HG03064 (cell line): ENCODE data around the gene TRPV5.

Source experiments
- ATAC-seq: cut with Tn5 transposase; IDR thresholded peaks from one replicate; pipeline ENCODE4 v1.9.1; 2021; ENCODE audit warnings: low read depth; ENCODE audit not compliant: unreplicated experiment

Gene TRPV5

GRCh38 chr7:142873281-142873784 is 60.2 kb downstream of the TRPV5 start:
- no peak for ATAC-seq

- no peak for ATAC-seq
Measured at GRCh38 chr7:142872106-142872675, 61.4 kb downstream of the TRPV5 start.

GRCh38 chr7:142871260-142872105 is 62.1 kb downstream of the TRPV5 start:
- ATAC-seq, result no peak

- ATAC-seq, result no peak
Measured at GRCh38 chr7:142870566-142871259, 62.8 kb downstream of the TRPV5 start.

- no peak for ATAC-seq
Measured at GRCh38 chr7:142870147-142870559, 63.4 kb downstream of the TRPV5 start.

GRCh38 chr7:142869434-142869833 is 64.1 kb downstream of the TRPV5 start:
- no peak for ATAC-seq

- no peak for ATAC-seq
Measured at GRCh38 chr7:142868986-142869415, 64.5 kb downstream of the TRPV5 start.

- ATAC-seq, result no peak
Measured at GRCh38 chr7:142868188-142868985, 65.2 kb downstream of the TRPV5 start.

- no peak for ATAC-seq
Measured at GRCh38 chr7:142867398-142868187, 66.0 kb downstream of the TRPV5 start.

GRCh38 chr7:142867097-142867378 is 66.5 kb downstream of the TRPV5 start:
- no peak for ATAC-seq

GRCh38 chr7:142866361-142867096 is 67.0 kb downstream of the TRPV5 start:
- no peak for ATAC-seq

GRCh38 chr7:142865766-142866165 is 67.8 kb downstream of the TRPV5 start:
- ATAC-seq, result no peak

- no peak for ATAC-seq
Measured at GRCh38 chr7:142864980-142865747, 68.4 kb downstream of the TRPV5 start.

GRCh38 chr7:142863891-142864685 is 69.5 kb downstream of the TRPV5 start:
- no peak for ATAC-seq

GRCh38 chr7:142862786-142863400 is 70.7 kb downstream of the TRPV5 start:
- no peak for ATAC-seq

- no peak for ATAC-seq
Measured at GRCh38 chr7:142862351-142862750, 71.2 kb downstream of the TRPV5 start.

- no peak for ATAC-seq
Measured at GRCh38 chr7:142860968-142861367, 72.6 kb downstream of the TRPV5 start.
